ENCODE results near the gene CACNA1D. TPM values are rescaled to one million over a fixed set of nuclear protein-coding genes. Genes with fewer than 3 reads are reported as not detected.

Gene CACNA1D
- total RNA-seq, 1 donor from 2014 or later, result 13.0 TPM

DNA sequence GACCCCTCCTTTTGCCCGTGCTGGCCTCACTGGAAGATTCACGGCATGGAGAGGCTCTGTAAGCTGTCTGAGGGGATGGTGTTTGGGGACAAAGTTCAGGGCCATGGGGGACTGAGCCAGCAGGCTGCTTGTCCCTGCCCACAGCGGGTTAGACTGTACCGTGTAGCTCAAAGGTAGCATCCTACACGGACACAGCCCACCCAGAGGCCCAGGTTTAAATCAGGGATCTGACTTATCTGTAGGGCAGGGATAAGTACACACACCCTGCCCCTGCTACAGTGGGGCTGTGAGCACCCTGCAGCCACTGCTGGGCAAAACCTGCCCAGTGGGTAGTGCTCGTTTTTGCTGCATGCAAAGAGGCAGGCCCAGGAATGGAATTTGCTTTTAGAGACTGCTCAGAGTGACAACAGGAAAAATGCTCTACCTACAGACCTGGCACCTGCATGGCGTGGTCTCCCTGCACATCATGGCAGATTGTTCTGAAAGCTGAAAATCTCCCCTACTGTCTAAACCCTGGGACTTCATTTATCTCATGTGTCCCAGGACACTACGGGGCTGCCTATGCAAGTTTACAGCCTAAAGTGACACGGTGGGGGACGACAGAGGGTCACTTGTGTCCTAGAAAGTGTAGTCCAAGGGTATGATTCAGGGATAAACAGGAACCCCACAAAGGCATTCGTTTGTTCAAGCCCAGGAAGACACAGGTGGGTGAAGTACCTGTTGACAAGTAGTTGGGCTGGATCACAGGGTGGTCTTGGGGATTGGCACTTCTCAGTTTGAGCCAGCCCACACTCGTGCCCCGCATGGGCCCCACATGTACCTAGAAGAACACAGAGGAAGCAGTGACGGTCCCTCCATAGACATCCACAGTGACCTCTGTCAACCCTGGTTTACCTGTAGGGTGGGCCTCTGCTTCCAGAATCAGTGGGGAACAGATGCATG lies 324.1 kb downstream of the CACNA1D start:
- DNase-seq (ENCODE audit: low spot score) (no peak), ATAC-seq (no peak)
- intact Hi-C loops (cut with DNase I), result no loop called here

DNA sequence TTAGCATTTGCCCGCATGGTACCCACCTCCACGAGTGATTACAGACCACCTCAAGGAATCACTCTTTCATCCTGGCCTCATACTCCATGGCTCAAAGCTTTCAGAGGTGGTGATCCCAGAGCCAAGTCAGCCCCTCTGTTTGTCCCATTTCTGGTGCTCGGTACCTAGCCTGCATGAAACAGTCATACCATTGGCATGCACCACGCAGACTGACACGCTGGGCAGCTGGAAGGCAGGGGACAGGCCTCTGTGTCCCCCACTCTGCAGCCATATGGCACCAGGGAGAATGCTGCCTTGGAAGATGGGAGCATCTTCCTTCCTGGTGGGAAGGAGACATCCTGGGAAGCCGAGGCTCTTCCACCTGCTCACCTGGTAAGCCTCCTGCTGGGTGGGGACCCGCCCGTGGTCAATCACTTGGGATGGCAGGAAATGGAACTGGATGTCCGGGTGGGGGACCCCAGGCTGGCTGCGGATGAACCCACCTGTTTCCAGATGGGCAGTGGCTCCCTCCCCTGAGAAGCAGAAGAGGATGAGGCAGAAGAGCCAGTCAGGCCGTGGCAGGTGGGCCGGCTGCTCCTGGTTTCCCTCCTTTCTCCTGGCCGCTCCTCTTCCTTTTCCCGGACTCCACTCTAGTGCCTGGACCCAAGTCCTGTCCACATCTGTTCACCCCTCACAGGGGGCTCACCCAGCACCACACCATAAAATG lies 324.9 kb downstream of the CACNA1D start:
- intact Hi-C loops (cut with DNase I), result no loop called here
- no peak for DNase-seq (ENCODE audit: low spot score)
- ATAC-seq, result no peak

DNA sequence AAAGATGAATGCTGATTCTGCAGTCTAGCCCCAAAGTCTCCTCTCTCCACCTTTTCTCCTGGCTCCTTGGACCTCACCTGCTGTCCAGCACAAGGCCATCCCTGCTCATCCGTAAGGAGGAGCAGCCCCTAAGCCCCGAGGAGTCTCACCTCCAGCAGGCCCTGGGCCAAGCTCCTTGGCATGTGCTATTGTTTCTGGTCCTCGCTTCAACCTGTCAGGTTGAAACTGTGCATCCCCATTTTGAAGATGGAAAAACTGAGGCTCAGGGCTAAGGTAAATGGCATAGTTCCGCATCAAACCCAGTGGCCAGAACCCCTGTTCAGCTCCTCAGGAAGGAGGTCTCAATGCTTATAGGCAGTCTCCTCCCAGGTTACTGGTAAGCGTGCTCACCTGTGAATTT lies 325.7 kb downstream of the CACNA1D start:
- DNase-seq (ENCODE audit: low spot score) (no peak), ATAC-seq (no peak)
- intact Hi-C loops (cut with DNase I), result no loop called here

DNA sequence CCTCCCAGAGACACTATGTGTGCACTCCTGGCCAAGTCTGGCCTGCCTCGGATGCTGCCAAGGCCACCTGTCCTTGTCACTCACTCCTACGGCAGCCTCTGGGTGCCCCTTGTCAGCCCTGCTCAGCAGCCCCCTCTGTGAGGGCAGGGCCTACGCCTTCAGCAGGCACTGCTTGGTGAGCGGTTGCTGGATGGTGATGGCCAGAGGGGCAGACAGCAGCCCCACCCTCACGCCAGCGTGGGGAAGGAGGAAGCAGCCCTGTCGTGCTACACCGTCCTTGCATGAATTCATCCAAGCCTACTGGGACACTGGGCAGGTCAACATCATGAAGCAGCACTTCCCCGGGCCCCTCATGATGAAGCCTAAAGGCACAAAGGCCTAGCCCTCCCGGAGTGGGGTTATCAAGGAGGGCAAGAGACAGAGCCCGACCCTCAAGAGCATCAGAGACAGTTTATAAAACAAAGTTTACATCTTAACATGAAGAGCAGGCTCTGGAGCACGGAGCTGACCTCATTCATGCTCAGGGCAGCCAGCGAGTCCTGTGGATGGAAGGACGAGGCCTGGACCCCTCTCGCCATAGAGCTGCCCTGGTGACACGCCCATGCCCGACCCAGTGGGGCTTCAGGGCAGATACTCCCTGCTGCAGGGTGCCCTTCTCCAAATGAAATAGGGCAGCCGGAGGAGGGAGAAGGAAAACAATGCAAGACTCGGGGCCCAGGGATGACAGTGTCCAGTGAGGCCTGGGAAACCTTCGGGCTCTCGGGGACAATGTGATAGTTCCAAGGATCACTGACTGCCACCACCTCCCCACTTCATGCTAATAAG lies 326.6 kb downstream of the CACNA1D start:
- intact Hi-C loops (cut with DNase I), result no loop called here
- no peak for ATAC-seq
- DNase-seq (ENCODE audit: low spot score), result no peak

DNA sequence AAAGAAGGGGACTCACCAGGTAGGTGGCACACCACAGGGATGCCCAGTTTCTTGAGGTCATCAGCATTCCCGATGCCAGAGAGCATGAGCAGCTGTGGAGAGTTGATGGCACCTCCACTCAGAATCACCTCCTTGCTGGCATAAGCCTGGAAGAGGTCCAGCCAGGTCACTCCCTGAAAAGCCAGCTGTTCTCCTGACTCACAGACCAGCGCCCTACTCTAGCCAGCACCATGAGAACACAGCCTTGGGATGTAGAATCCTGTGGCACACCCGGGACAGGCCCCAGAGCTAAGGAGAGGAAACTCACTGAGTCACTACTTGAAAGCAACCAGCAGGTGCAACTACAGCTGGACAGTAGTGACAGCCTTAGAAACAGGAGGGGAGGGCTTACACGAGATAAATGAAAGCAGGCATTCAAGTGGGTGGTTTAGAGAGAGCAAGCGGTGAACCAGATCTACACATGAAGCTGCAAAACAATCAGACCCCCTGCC lies 327.3 kb downstream of the CACNA1D start:
- intact Hi-C loops (cut with DNase I), result no loop called here

DNA sequence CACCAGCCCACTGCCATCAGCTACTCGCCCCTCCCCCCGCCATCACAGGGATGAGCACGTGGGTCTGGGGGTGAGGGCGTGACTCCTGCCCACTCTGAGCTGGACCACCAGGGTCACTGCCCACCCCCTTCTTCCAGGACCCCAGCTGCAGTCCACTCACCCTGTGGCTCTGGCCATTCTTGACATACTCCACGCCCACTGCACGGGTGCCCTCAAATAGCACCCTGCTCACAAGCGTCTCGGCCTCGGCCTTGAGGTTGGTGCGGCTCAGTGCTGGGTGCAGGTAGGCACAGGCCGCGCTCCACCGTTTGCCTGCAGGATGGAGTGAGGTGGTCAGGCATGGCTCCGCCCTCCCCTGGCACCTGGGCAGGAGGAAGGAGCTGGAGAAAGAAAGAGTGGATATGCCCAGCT lies 327.9 kb downstream of the CACNA1D start:
- intact Hi-C loops (cut with DNase I), result no loop called here
- DNase-seq (ENCODE audit: low spot score) (no peak), ATAC-seq (peak; percentile 23)

More for the DNA sequence above, 327.3 kb downstream of the CACNA1D start:
- DNase-seq (ENCODE audit: low spot score) (no peak), ATAC-seq (no peak)

DNA sequence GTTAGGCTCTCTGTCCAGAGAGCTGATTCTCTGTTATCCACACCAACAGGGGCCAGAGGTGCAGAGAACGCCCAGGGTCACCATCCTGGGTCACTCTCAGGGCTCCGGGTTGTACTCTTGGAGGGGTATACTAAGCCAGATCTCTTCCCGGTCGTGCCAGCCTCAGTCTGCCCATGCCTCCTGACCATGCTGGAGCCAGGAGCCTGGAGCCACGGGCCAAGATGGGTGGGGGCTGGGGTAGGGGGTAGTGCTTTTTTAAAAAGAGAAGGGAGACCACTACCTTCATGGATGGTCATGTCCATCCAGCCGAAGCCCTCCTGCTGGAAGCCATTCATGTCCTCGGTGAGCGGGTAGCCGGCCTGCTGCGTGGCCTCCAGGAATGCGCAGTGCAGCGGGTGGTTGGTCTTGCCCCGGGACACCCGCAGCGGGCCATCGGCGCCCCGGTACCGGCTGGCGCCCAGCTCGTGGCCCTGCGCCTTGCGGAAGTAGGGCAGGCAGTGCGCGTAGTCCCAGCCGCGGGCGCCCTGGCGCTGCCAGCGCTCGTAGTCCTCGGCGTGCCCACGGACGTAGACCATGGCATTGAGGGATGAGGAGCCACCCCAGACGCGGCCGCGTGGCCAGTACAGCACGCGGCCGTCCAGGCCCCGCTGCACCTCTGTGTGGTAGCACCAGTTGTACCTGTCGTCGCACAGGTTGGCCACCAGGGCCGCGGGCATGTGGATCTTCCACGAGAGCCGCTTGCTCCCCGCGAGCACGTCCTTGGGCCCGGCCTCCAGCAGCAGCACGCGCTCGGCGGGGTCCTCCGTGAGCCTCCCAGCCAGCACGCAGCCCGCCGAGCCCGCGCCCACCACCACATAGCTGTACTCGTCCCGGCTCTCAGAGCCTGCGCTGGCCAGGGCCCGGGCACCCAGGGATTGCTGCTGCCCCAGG lies 328.9 kb downstream of the CACNA1D start:
- no peak for DNase-seq (ENCODE audit: low spot score)
- no peak for ATAC-seq
- intact Hi-C loops (cut with DNase I), result no loop called here

DNA sequence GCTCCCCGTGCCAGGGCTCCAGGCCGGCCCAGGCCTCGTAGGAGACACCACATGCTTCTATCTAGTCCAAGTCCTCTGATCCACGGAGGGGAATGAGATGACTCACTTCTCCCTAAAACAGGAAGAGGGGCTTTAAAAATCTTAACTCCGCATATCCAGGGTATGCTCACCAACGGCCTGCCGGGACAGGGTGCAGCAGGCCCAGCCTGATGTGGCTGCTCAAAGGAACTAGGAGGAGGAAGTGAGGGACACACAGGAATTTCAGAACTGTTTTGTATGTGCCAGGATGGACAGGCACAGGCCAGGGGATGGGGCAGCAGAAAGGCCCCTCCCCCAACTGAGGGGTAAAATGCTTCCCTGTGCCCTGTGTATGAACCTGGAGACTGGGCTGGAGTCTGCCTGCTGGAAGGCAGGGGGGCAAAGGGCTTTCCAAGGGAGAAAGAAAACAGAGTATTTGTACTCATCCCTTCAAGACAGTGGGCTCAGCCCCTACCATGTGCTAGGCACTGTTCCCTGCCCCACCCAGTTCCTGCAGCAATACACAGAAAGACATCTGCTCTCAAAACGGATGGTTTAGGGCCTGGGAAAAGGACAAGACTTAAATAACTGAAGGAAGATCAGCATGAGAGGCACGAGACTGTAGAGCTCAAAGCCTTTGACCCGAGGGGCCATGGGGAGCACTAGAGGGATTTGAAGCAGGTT lies 329.7 kb downstream of the CACNA1D start:
- no peak for ATAC-seq

DNA sequence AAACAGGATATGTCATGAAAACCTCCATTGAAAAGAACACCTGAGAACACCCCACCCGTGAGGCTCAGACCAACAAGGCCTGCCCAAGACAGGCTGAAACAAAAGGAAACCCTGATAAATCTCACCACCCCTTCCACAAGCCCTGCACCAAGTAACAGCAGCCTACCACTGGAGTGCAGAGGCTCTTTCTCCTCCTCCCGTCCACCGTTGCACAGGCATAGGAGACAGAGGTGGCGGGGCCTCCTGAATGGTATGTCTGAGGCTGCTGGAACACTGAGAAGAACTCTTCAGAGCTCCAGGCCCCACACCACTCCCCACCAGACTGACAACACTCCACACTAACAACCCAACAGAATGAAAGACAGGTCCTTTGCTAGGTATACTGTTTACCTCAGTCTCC lies 330.4 kb downstream of the CACNA1D start:
- no peak for DNase-seq (ENCODE audit: low spot score)
- ATAC-seq, result no peak
- intact Hi-C loops (cut with DNase I), result no loop called here

More for the DNA sequence above, 329.7 kb downstream of the CACNA1D start:
- no peak for DNase-seq (ENCODE audit: low spot score)
- intact Hi-C loops (cut with DNase I), result no loop called here

DNA sequence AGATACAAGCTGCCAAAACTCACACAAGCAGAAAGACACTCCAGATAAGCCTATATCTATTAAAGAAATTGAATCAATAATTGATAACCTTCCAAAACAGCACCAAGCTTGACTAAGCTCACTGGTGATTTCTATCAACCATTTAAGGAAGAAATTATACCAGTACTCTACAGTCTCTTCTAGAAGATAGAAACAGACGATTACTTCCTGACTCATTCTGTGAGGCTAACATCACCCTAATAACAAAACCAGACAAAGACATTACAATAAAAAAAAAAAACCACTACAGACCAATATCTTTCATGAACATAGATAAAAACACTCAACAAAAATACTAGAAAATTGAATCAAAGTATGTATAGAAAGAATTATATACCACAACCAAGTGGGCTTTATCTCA lies 331.6 kb downstream of the CACNA1D start:
- no peak for DNase-seq (ENCODE audit: low spot score)
- no peak for ATAC-seq

DNA sequence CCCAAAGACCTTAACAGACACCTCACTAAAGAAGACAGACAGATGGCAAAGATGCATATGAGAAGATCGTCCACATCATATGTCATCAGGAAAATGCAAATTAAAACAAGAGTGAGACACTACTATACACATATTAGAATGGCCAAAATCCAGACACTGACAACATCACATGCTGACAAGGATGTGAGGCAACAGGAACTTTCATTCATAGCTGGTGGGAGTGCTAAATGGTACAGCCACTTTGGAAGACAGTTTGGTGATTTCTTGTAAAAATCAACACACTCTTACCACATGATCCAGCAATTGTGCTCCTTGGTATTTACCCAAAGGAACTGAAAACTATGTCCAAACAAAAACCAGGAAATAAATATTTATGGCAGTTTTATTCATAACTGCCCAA lies 334.2 kb downstream of the CACNA1D start:
- intact Hi-C loops (cut with DNase I), result no loop called here
- ATAC-seq, result no peak

More for the DNA sequence above, 331.6 kb downstream of the CACNA1D start:
- intact Hi-C loops (cut with DNase I), result no loop called here

DNA sequence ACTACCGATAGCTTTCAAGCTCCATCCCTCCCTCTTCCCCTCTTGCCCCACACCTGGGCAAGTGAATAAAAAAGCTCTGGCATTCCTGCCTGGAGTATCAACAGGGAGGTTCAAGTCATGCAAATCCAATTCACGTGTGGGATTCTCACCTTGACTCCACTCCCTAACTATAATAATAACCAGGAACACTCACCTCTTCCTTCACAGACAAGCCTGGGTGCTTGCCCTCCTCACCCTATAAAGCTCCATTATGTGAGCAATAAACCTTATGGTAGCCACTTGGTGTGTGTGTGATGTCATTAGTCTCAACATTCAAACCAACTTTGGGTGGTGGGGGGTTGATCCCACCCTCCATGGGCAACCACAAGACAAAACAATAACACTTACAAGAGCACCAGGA lies 335.2 kb downstream of the CACNA1D start:
- no peak for DNase-seq (ENCODE audit: low spot score)
- ATAC-seq, result no peak
- intact Hi-C loops (cut with DNase I), result no loop called here

More for the DNA sequence above, 334.2 kb downstream of the CACNA1D start:
- no peak for DNase-seq (ENCODE audit: low spot score)

DNA sequence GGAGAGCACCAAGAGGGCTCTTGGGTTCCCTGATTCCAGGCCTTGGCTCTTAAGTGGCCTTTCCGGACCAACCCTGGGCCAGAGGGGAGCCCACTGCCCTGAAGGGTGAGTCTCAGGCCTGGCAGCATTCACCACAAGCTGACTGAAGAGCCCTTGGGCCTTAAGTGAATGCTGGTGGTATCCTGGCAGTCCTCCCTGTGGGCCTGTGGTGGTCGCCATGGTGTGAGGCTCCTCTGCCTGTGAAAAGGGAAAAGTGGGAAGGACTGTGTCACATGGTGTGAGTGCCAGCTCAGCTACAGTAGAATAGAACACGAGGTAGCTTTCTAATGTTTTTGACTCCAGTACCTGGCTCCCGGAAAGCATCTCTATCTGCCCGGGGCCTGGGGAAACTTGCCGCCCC lies 336.5 kb downstream of the CACNA1D start:
- DNase-seq (ENCODE audit: low spot score), result no peak
- intact Hi-C loops (cut with DNase I), result no loop called here
- ATAC-seq, result no peak

DNA sequence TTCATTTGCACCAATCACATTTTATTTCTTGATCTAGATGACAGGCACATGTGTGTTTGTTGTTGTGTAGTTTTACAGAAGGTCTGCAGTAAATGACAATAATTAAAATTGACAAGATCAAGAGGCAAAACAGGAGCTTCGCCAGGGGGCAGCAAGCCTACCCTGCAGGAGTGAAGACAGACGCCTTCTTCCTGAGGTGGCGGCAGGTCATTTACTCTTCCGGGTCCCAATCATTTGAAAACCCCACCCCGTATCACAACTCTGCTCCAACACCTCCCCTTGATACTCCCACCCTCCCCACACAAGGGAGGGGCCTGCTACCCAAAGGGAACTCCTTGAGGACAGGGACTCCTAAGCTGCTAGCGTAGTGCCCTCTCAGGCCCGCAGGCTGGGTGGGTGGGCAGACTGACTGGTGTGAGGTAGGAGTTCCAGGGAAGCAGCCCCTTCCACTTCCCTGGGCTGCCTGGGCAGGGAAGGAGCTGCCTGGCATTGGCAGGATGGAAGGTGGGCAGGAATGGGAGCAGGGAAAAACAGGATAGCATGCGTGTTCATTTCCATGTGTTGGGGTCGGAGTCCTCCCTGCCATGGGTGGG lies 338.7 kb downstream of the CACNA1D start:
- ATAC-seq (no peak), DNase-seq (ENCODE audit: low spot score) (no peak)
- intact Hi-C loops (cut with DNase I), result no loop called here

DNA sequence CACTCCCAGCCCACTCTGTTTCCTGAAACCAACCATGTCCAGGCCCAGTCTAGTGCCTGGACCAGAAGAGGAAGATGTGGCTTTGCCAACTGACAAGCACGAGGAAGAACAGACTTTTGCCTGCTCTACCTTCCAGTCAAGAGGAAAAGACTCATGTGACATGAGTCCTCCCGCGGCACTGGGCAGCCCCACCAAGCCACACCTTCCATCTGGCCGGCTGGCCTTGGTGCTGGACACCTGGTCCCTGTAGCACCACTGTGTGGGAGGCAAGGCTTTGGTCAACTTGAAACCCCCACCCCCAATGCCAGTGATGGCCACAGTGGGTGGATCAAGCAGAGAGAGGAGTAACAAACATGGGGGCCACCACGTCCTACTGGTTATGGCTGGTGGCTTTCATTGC lies 339.3 kb downstream of the CACNA1D start:
- ATAC-seq, result no peak

DNA sequence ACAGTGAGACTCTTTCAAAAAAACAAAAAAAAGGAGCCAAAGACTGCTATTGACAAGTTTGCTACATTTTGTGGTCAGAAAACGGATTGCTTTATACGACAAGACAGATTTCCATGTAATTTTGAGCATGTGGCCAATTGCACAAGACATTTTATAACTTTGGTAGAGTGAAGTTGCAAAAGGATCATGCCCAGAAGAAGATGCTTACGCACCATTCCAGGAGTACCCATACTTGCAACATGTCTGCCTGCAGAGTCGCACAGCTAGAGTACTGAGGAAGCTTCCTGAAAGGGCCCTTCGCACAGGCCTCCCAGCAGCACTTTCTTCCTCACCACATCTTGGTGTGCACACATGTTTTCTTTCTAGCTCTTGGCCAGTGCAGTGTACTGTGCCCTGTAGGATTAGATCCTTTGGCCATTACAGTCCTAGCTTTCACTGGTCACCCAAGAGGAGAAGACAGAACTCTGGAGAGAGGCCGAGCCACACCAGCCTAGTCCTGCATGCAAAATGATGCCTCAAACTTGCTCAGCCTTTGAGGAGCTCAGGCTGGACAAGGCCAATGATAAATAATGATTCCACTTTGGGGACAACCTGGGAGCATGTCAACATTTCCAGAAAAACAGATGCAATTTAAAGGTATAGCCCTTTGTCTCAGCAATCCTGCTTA lies 340.2 kb downstream of the CACNA1D start:
- DNase-seq (ENCODE audit: low spot score), result no peak
- ATAC-seq, result no peak
- intact Hi-C loops (cut with DNase I), result no loop called here

More for the DNA sequence above, 339.3 kb downstream of the CACNA1D start:
- intact Hi-C loops (cut with DNase I), result no loop called here
- DNase-seq (ENCODE audit: low spot score), result no peak

DNA sequence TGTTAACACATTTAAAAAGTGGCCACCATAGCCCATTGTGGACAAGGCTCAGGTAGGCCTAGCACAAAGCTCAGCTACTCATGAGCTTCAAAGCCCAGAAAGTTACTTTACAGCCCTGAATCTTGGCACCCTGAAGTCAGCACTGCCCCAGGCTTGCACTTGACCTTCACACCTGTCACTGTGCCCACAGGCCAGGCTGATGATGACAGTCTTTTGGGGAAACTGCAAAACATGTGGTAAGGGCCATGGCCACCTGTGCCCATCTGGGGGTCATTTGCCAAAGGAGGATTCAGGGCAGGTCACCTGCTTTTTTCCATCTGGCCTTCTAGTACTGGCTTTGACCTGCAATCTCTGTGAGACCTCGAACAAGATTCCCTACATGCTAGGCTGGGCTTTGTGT lies 340.8 kb downstream of the CACNA1D start:
- ATAC-seq (no peak), DNase-seq (ENCODE audit: low spot score) (no peak)
- intact Hi-C loops (cut with DNase I), result no loop called here

Data from sciatic nerve (tissue), 2 donors.